HEK293T (cell line): Measurements from ENCODE around the gene ARAP1.
A peak's percentile ranks its signal among the peaks of the same experiment; 100 is the strongest.
"Not testable (repeated sequence)": the region's sequence is repeated elsewhere in the genome, so short reads cannot be mapped to it uniquely, and the experiment has no call there.

ENCODE experiments used
- CTCF ChIA-PET: fragments of 350-600 bp; formaldehyde crosslinking; extraction: SDS; loops from one replicate; lab custom pipeline; 2021; ENCODE audit warnings: antibody characterized with exemption, inconsistent platforms; lab: Yijun Ruan, JAX
- POLR2A ChIA-PET: fragments of 350-600 bp; formaldehyde crosslinking; extraction: SDS; loops from one replicate; lab custom pipeline; 2020; ENCODE audit warnings: antibody characterized with exemption, inconsistent platforms; lab: Yijun Ruan, JAX
- DNase-seq: peaks from one replicate; pipeline ENCODE4 v3.0.0; 2012; ENCODE audit warnings: mixed read lengths; ENCODE audit errors: extremely low spot score
- ARNT ChIP-seq: fragments of 450-650 bp; IDR thresholded peaks from 2 replicates; pipeline ENCODE4 v1.6.1; 2017; ENCODE audit warnings: mild to moderate bottlenecking
- BHLHE40 ChIP-seq: fragments of 450-650 bp; IDR thresholded peaks from 2 replicates; pipeline ENCODE4 v1.6.1; 2016; ENCODE audit warnings: mild to moderate bottlenecking, moderate library complexity, borderline replicate concordance
- CTBP1 ChIP-seq: fragments of 450-650 bp; IDR thresholded peaks from 2 replicates; pipeline ENCODE4 v1.6.1; 2016; ENCODE audit warnings: borderline replicate concordance
- ELF4 ChIP-seq: fragments of 450-650 bp; IDR thresholded peaks from 2 replicates; pipeline ENCODE4 v1.6.1; 2017; ENCODE audit warnings: antibody characterized with exemption
- FOXA1 ChIP-seq: fragments of 450-650 bp; IDR thresholded peaks from 2 replicates; pipeline ENCODE4 v1.6.1; 2016; ENCODE audit warnings: mild to moderate bottlenecking
- FOXK2 ChIP-seq: fragments of 450-650 bp; IDR thresholded peaks from 2 replicates; pipeline ENCODE4 v1.6.1; 2016; ENCODE audit warnings: mild to moderate bottlenecking
- FOXM1 ChIP-seq: fragments of 450-650 bp; IDR thresholded peaks from 2 replicates; pipeline ENCODE4 v1.6.1; 2017; ENCODE audit warnings: mild to moderate bottlenecking, borderline replicate concordance
- HDGF ChIP-seq: fragments of 450-650 bp; IDR thresholded peaks from 2 replicates; pipeline ENCODE4 v1.6.1; 2017; ENCODE audit warnings: antibody characterized with exemption, borderline replicate concordance
- L3MBTL2 ChIP-seq: fragments of 450-650 bp; conservative IDR thresholded peaks from 2 replicates; pipeline ENCODE4 v1.6.1; 2016; ENCODE audit warnings: mild to moderate bottlenecking
- LEF1 ChIP-seq: fragments of 450-650 bp; IDR thresholded peaks from 2 replicates; pipeline ENCODE4 v1.6.1; 2017; ENCODE audit warnings: mild to moderate bottlenecking, borderline replicate concordance
- NFRKB ChIP-seq: fragments of 450-650 bp; IDR thresholded peaks from 2 replicates; pipeline ENCODE4 v1.6.1; 2016; ENCODE audit warnings: mild to moderate bottlenecking, moderate library complexity
- PKNOX1 ChIP-seq: fragments of 450-650 bp; IDR thresholded peaks from 2 replicates; pipeline ENCODE4 v1.6.1; 2016
- SP1 ChIP-seq: fragments of 450-650 bp; IDR thresholded peaks from 2 replicates; pipeline ENCODE4 v1.6.1; 2017
- SUZ12 ChIP-seq: fragments of 450-650 bp; IDR thresholded peaks from 2 replicates; pipeline ENCODE4 v1.6.1; 2016; ENCODE audit warnings: mild to moderate bottlenecking
- TARDBP ChIP-seq: fragments of 450-650 bp; IDR thresholded peaks from 2 replicates; pipeline ENCODE4 v1.6.1; 2016
- ZNF384 ChIP-seq: fragments of 450-650 bp; IDR thresholded peaks from 2 replicates; pipeline ENCODE4 v1.6.1; 2016

Gene ARAP1

DNA sequence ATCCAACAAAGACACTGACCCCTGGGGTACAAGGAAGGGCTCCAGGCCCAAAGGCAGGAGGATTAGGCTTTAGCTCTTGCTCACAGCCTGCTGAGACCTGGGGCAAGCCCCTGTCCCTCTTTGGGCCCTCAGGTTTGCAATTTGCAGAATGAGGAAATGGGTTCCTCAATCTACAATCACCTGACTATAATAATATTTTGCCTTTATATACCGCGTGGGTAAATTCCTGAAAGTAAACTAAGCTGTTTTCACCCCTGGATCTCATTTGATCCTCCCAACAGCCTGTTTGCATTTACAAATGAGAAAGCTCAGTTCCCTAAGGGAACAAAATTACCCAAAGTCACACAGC lies 40.8 kb upstream of the ARAP1 start:
- CTCF ChIA-PET = interaction anchor here (0.7 to 1.4 kb wide), 4 partner anchors 68 to 385 kb away, joined by 3 to 6 read pairs (median 4); no protein-coding TSS in a partner anchor
- no peak for DNase-seq
- TF ChIP-seq PKNOX1 (no peak), SP1 (no peak), ELF4 (no peak), FOXK2 (no peak), ZNF384 (no peak), L3MBTL2 (no peak), NFRKB (no peak), TARDBP (no peak), SUZ12 (no peak), CTBP1 (no peak), HDGF (no peak), ARNT (no peak)
- POLR2A ChIA-PET = interaction anchor here (0.8 to 2.9 kb wide), 4 partner anchors 18 to 68 kb away, joined by 3 to 26 read pairs (median 10); no protein-coding TSS in a partner anchor

DNA sequence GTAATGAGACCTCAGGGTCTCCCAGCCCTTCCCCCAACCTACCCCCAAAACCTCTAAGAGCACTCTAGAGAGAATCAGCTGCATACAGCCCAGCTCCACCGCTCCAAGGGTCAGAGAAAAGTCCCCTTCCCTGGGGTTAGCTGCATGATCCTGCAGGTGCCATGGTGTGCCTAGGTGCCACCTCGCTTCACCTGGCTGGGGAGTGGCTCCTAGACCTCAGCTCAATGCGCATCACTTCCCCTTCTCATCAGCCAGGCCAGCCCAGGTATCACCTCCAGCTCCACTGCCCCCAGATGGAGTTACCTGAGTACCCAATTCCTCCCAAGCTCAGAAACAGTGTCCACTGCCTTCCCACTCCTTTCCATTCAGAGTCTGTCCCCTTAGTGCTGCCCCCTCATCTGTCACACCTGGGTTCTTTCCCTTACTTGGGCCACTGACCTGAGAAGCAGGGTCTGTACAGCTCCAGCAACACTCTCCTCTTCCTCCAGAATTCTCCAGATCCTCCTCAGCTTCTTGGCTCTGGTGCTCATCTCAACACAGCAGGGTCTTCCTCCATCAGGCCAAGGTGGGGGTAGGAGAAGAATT lies 40.3 kb upstream of the ARAP1 start:
- CTCF ChIA-PET = interaction anchor here (0.7 to 1.4 kb wide), 3 partner anchors 67 to 82 kb away, joined by 3 to 6 read pairs (median 5); no protein-coding TSS in a partner anchor
- no peak for TF ChIP-seq LEF1
- no peak for TF ChIP-seq SP1
- no peak for TF ChIP-seq FOXM1
- no peak for TF ChIP-seq CTBP1
- no peak for TF ChIP-seq ELF4
- no peak for TF ChIP-seq L3MBTL2
- TF ChIP-seq FOXK2 = no peak
- no peak for TF ChIP-seq ARNT
- no peak for TF ChIP-seq SUZ12
- TF ChIP-seq FOXA1 = no peak
- POLR2A ChIA-PET = interaction anchor here (0.8 to 2.9 kb wide), 4 partner anchors 10 to 67 kb away, joined by 3 to 26 read pairs (median 10); no protein-coding TSS in a partner anchor
- DNase-seq = no peak

- CTCF ChIA-PET, DNase-seq: not testable (repeated sequence)
- POLR2A ChIA-PET = interaction anchor here (1.5 kb wide), 1 partner anchor 9 kb away, joined by 4 read pairs; no protein-coding TSS in a partner anchor
Measured at GRCh38 chr11:72791228-72791627, 39.0 kb upstream of the ARAP1 start.

- no peak for TF ChIP-seq ARNT
- no peak for TF ChIP-seq FOXA1
- no peak for TF ChIP-seq BHLHE40
- TF ChIP-seq CTBP1 = no peak
- no peak for DNase-seq
- CTCF ChIA-PET = interaction anchor here (0.6 to 2.1 kb wide), 2 partner anchors 24 to 401 kb away, joined by 3 to 4 read pairs; no protein-coding TSS in a partner anchor
- POLR2A ChIA-PET = no interaction called here
Measured at GRCh38 chr11:72789493-72790131, 37.4 kb upstream of the ARAP1 start.

- ChIA-PET CTCF (interaction anchor here (2.1 kb wide), 1 partner anchor 25 kb away, joined by 4 read pairs; no protein-coding TSS in a partner anchor), POLR2A (no interaction called here)
- DNase-seq = no peak
- no peak for TF ChIP-seq PKNOX1
- TF ChIP-seq NFRKB = no peak
- no peak for TF ChIP-seq L3MBTL2
- no peak for TF ChIP-seq LEF1
- no peak for TF ChIP-seq ELF4
- TF ChIP-seq ZNF384 = no peak
- no peak for TF ChIP-seq CTBP1
- no peak for TF ChIP-seq BHLHE40
- TF ChIP-seq SP1 = no peak
- no peak for TF ChIP-seq FOXA1
- TF ChIP-seq FOXM1 = no peak
- no peak for TF ChIP-seq SUZ12
- TF ChIP-seq TARDBP = no peak
- TF ChIP-seq HDGF = no peak
- no peak for TF ChIP-seq ARNT
- no peak for TF ChIP-seq FOXK2
Measured at GRCh38 chr11:72788241-72788640, 36.0 kb upstream of the ARAP1 start.

DNA sequence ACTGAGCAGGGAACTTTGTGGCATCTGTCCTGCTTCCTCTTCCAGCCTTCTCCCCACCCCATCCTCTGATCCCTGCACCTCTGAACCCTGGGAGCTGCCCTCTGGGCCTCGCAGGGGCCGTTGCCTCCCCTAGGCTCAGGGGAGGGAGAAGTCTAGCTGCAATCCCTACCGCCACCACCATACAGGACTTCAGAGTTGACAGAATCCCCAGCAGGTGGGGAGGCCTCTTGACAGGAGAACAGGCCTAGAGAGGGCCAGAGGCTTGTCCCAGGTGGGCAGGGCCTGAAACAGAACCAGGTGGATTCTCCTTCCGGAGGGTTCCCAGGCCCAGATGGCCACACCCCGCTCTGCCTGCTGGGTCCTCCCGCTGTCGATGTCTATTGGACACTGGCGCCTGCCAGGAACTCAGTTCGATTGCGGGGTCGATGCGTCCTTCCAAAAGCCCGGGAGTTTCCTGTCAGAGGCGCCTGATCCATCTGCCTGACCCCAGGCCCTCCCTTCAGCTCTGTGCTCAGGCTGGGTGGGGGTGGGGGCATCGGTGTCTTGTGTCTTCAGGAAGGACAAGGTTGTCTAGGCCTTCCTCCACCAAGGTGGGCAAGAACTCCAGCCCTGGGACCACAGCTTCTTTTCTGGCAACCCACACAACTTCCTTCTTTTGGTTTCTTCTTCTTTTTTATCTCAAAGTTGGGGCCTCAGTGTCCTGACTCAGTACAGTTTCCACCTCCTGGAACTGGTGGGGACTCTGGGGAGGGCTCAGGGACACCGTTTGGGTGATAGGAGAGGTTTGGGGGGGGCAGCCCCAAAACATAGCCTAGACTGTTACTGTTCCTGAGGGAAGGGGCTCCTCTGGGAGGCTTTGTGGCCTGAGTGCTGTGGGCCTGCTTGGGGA lies 35.3 kb upstream of the ARAP1 start:
- POLR2A ChIA-PET = interaction anchor here (1.0 kb wide), 1 partner anchor 28 kb away, joined by 4 read pairs; no protein-coding TSS in a partner anchor
- CTCF ChIA-PET = interaction anchor here (0.8 to 1.4 kb wide), 2 partner anchors 34 to 62 kb away, joined by 3 to 5 read pairs; no protein-coding TSS in a partner anchor
- peak; percentile 59 for DNase-seq
- no peak for TF ChIP-seq SP1
- TF ChIP-seq PKNOX1 = 0 out of 2 replicates have a peak, but pooled peaks have one; percentile 15
- no peak for TF ChIP-seq NFRKB
- TF ChIP-seq FOXK2 = no peak
- TF ChIP-seq BHLHE40 = no peak
- no peak for TF ChIP-seq SUZ12
- TF ChIP-seq L3MBTL2 = no peak
